Ovary (tissue), 9 donors: ENCODE measurements around the gene PGAM2. TPM values are rescaled to one million over a fixed set of nuclear protein-coding genes. Genes with fewer than 3 reads are reported as not detected.

Experiments used
- DNase-seq, 5 donors: peaks; one replicate each; pipeline ENCODE4 v3.0.0-alpha.2; 2019 to 2020
- H3K27ac ChIP-seq, 2 donors: fragments of 200-600 bp; one replicate each; pipeline versions ENCODE4 v1.5.1 to v1.8.0; 2019 to 2022
- H3K27me3 ChIP-seq: fragments of 200-600 bp; one replicate; pipeline ENCODE4 v1.8.0; 2022
- H3K36me3 ChIP-seq: fragments of 200-600 bp; sonication (generic); one replicate; pipeline ENCODE4 v1.5.1; 2019
- H3K4me1 ChIP-seq: one replicate; pipeline ENCODE4 v1.8.1; 2013; ENCODE audit warnings: mild to moderate bottlenecking, moderate library complexity; ENCODE audit not compliant: insufficient read depth
- H3K4me3 ChIP-seq: fragments of 200-600 bp; sonication (generic); one replicate; pipeline ENCODE4 v1.5.1; 2017
- H3K9me3 ChIP-seq, 2 donors: fragments of 200-600 bp in 1 of 2; sonication (generic) in 1 of 2; one replicate each; pipeline versions ENCODE4 v1.5.1 to v1.8.1; 2013 to 2019; ENCODE audit warnings: mild to moderate bottlenecking in 1 of 2, moderate library complexity in 1 of 2
- CTCF ChIP-seq, 3 donors: fragments of 450-650 bp in 2 of 3; fragments of 200-600 bp in 1 of 3; IDR thresholded peaks; one replicate each; pipeline versions ENCODE4 v1.5.1 to v1.8.0; 2016 to 2022; ENCODE audit warnings: antibody characterized with exemption in 3 of 3, mild to moderate bottlenecking in 1 of 3
- EP300 ChIP-seq: sonication (generic); formaldehyde crosslinking; IDR thresholded peaks from one replicate; pipeline ENCODE4 v1.6.1; 2017; ENCODE audit warnings: antibody characterized with exemption
- POLR2A ChIP-seq: fragments of 450-650 bp; IDR thresholded peaks from one replicate; pipeline ENCODE4 v1.6.1; 2017; ENCODE audit warnings: antibody characterized with exemption, mild to moderate bottlenecking, moderate library complexity
- WGBS, 3 donors: extraction: QIAGEN DNeasy Blood & Tissue Kit in 1 of 3; methylation state at CpG; one replicate each; pipeline versions ENCODE4 v1.1.5 to v1.1.7; 2013 to 2017; 5-methylcytosine and 5-hydroxymethylcytosine counted together
- intact Hi-C, 4 donors: fragments of 100-400 bp; cut with DNase I; formaldehyde crosslinking; loops; one replicate each; pipeline versions ENCODE4 v1.11.0 to v1.15.1; 2022 to 2023
- polyA plus RNA-seq, 2 donors: library from polyadenylated mRNA; stranded (reverse); fragments of 200-250 nt in 1 of 2; fragments of 350-450 nt in 1 of 2; fragmentation: Illumina TruSeq in 1 of 2; extraction: RNeasy Lipid Tissue Mini Kit (QIAGEN cat#74804) in 1 of 2; gene quantifications; one replicate each; pipeline ENCODE4 v1.2.3, GENCODE V29; 2013 to 2014
- total RNA-seq, 7 donors: library from RNA; depleted of rRNA in 2 of 7; stranded (reverse); fragments of >200 nt in 2 of 7; fragmentation: NEBNext Ultra II Directional in 3 of 7; extraction: Animal tissue kit (Norgen Biotek cat#: 25700) in 3 of 7; gene quantifications; one replicate each; pipeline versions ENCODE4 v1.1.0 to v1.2.4, GENCODE V29; 2016 to 2023
- donor health status: DM: no; HTN: no; CAD: no; lungs with moderate emphysema.
- donor health status: DM: no; HTN: no; CAD: no.
- donor health status: Bipolar disorder and iron deficiency.
- donor health status: DM: yes; HTN: yes; CAD: no.
- donor health status: DM: no; HTN: no; CAD: no.
- donor health status: DM: yes; HTN: yes; CAD: no.

The PGAM2 gene
- total and polyA plus RNA-seq, 9 donors: 0.40 to 3.2 (median 1.7) TPM; not detected in 2

DNA sequence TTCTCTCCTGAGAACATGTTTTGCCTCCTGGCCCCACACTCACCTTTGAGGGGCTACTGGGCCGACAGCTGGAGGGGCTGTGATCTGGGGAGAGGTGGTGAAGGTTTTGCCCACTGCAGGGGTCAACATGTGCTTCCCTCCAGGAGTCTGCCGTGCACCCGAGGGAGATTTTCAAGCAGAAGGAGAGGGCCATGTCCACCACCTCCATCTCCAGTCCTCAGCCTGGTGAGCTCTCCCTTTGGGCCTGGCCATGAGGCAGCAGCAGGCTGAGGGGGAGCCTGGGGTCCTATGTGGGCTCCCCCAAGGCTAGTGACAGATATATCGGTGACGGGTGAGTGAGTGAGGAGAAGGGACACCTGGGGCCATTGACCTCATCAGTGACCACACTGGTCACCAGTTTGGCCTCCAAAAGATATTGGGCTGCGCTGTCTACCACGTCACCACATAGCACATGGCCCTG is 6.6 kb downstream of the PGAM2 start:
- no peaks in the 10 kb centered on the region for H3K9me3 ChIP-seq
- 89 to 95% (median 91%) methylated on average over 7 of the region's 7 CpGs for WGBS, 3 donors
- H3K4me1 ChIP-seq: peaks cover 3% of the 10 kb centered on the region
- H3K27ac ChIP-seq: no peak overlapping the region
- H3K36me3 ChIP-seq: no peaks in the 10 kb centered on the region
- no peak overlapping the region for H3K4me3 ChIP-seq
- no peaks in the 10 kb centered on the region for H3K27me3 ChIP-seq
- peak in 2 of 5 donors; percentile 7 to 13 for DNase-seq
- intact Hi-C loops: loop anchor here in 1 of 4 donors (10.0 kb wide), 1 partner anchor 136 kb away; no protein-coding TSS in a partner anchor
- TF ChIP-seq CTCF (IDR thresholded peaks at IDR 0.05) (no peak), POLR2A (no peak), EP300 (no peak)

DNA sequence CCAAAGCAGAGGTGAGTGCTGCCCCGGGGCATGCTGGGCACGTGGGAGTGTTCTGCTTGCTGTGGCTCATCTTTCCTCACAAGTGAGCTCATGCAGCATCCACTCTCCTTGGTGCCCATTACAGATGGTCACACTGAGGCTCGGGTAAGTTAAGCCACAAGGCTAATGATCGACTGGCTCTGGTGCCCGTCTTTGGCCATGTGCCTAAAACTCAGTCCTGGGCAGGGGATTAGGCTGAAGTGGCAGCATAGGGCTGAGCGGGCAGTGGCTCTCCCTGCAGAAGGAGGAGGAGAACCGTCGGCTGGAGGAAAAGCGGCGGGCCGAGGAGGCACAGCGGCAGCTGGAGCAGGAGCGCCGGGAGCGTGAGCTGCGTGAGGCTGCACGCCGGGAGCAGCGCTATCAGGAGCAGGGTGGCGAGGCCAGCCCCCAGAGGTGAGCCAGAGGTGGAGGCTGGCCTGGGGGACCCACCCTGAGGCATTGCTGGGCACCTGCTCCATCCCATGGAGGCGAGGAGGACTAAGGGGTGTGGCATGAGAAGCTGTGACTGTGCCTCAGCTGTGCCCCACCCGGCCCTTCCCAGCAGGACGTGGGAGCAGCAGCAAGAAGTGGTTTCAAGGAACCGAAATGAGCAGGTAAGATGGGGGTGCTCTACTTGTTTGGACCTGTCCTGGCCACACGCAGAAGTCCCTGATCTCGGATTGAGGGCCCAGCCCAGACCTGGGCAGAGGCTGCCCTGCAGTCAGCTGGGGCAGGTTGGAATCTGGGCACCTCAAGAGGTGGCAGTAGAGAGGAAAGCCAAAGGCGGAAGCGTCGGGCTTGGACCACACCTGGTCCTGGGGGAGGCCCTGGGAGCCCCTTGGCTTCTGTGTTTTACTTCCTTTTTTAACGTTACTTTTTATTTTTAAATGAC is 7.3 kb downstream of the PGAM2 start:
- Histone ChIP-seq H3K27me3 (no peaks in the 10 kb centered on the region), H3K4me3 (no peak overlapping the region), H3K36me3 (no peaks in the 10 kb centered on the region), H3K4me1 (peaks cover 3% of the 10 kb centered on the region), H3K27ac (no peak overlapping the region), H3K9me3 (no peaks in the 10 kb centered on the region)
- WGBS, 3 donors: 90 to 91% (median 91%) methylated on average over 30 of the region's 30 CpGs
- DNase-seq: peak in 2 of 5 donors; percentile 19 to 30
- intact Hi-C loops: loop anchor here in 1 of 4 donors (10.0 kb wide), 1 partner anchor 137 kb away; no protein-coding TSS in a partner anchor
- TF ChIP-seq CTCF (IDR thresholded peaks at IDR 0.05): no peak
- TF ChIP-seq EP300: no peak
- TF ChIP-seq POLR2A: no peak

- peak in 4 of 5 donors; percentile 7 to 26 (median 9) for DNase-seq
- WGBS, 3 donors: 87 to 89% (median 89%) methylated on average over 11 of the region's 11 CpGs
- no peaks in the 10 kb centered on the region for H3K9me3 ChIP-seq
- no peaks in the 10 kb centered on the region for H3K36me3 ChIP-seq
- intact Hi-C loops: loop anchor here in 1 of 4 donors (10.0 kb wide), 1 partner anchor 137 kb away; no protein-coding TSS in a partner anchor
- TF ChIP-seq EP300 (no peak), CTCF (IDR thresholded peaks at IDR 0.05) (no peak), POLR2A (no peak)
- H3K4me1 ChIP-seq: no peaks in the 10 kb centered on the region
- H3K27me3 ChIP-seq: no peaks in the 10 kb centered on the region
- H3K27ac ChIP-seq: no peak overlapping the region
- H3K4me3 ChIP-seq: no peak overlapping the region
These were observed 8.1 kb downstream of the PGAM2 start for GRCh38 chr7:44057181-44057848.

DNA sequence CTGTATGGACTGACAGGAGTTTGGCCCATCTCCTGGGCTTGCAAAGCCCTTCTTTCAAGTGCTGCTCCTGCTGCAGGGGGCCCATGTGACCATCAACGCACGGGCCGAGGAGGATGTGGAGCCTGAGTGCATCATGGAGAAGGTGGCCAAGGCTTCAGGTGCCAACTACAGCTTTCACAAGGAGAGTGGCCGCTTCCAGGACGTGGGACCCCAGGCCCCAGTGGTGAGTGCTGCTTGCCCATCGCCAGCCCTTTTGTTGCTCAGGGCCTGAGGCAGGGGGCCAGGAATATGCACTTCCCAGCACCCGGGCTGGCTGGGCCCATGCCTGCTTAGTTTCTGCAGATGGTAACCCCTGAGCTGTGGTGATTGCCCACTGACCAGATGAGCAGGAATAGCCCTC is 8.7 kb downstream of the PGAM2 start:
- Histone ChIP-seq H3K4me1 (no peaks in the 10 kb centered on the region), H3K36me3 (no peaks in the 10 kb centered on the region), H3K9me3 (no peaks in the 10 kb centered on the region), H3K4me3 (no peak overlapping the region), H3K27ac (no peak overlapping the region), H3K27me3 (no peaks in the 10 kb centered on the region)
- no peak for TF ChIP-seq CTCF (IDR thresholded peaks at IDR 0.05)
- no peak for TF ChIP-seq POLR2A
- no peak for TF ChIP-seq EP300
- 79 to 94% (median 86%) methylated on average over 7 of the region's 7 CpGs for WGBS, 3 donors
- DNase-seq: peak in 3 of 5 donors; percentile 7 to 15 (median 14)
- intact Hi-C loops: loop anchor here in 1 of 4 donors (10.0 kb wide), 1 partner anchor 138 kb away; no protein-coding TSS in a partner anchor
